HFF-Myc (cell line): ENCODE measurements around the gene CLCN3.

Experiments used
- DNase-seq: peaks from one replicate; pipeline ENCODE4 v3.0.0-alpha.2; 2011; ENCODE audit warnings: low read depth; ENCODE audit errors: extremely low read depth
- H3K4me3 ChIP-seq: replicated peaks from 2 replicates; pipeline ENCODE4 v1.5.1; 2011; ENCODE audit warnings: low read depth, mild to moderate bottlenecking, control low read depth, low read length
- TF ChIP-seq, protein P1 (sequence below): IDR thresholded peaks from 2 replicates; pipeline ENCODE4 v1.5.1; 2012; ENCODE audit warnings: mild to moderate bottlenecking, low read depth, low read length, control low read depth; ENCODE audit errors: missing control alignments

CLCN3 gene

DNA sequence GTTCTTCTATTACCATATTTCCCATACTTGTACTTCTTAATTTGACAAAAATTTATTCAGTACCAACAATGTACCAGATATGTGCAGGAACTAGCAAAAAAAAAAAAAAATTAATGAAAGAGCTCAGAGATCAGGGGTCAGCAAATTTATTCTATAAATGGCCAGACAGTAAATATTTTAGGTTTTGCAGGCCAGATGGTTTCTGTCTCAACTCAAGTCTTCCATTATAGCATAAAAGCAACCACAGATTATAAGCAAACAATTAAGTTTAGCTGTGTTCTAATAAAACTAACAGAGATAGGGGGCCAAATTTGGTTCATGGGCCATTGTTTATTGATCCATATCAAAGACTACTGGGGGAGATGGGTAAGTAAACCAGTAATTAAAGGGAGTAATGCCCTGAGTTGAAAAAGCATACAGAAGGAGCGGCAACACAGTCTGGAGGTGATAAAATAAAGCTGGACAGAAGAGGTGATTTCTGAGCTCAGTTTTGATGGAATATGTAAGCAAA is 27.3 kb upstream of the CLCN3 start:
- no peak for DNase-seq
- TF ChIP-seq, protein P1, sequence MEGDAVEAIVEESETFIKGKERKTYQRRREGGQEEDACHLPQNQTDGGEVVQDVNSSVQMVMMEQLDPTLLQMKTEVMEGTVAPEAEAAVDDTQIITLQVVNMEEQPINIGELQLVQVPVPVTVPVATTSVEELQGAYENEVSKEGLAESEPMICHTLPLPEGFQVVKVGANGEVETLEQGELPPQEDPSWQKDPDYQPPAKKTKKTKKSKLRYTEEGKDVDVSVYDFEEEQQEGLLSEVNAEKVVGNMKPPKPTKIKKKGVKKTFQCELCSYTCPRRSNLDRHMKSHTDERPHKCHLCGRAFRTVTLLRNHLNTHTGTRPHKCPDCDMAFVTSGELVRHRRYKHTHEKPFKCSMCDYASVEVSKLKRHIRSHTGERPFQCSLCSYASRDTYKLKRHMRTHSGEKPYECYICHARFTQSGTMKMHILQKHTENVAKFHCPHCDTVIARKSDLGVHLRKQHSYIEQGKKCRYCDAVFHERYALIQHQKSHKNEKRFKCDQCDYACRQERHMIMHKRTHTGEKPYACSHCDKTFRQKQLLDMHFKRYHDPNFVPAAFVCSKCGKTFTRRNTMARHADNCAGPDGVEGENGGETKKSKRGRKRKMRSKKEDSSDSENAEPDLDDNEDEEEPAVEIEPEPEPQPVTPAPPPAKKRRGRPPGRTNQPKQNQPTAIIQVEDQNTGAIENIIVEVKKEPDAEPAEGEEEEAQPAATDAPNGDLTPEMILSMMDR, result no peak
- H3K4me3 ChIP-seq, result no peak overlapping the region

DNA sequence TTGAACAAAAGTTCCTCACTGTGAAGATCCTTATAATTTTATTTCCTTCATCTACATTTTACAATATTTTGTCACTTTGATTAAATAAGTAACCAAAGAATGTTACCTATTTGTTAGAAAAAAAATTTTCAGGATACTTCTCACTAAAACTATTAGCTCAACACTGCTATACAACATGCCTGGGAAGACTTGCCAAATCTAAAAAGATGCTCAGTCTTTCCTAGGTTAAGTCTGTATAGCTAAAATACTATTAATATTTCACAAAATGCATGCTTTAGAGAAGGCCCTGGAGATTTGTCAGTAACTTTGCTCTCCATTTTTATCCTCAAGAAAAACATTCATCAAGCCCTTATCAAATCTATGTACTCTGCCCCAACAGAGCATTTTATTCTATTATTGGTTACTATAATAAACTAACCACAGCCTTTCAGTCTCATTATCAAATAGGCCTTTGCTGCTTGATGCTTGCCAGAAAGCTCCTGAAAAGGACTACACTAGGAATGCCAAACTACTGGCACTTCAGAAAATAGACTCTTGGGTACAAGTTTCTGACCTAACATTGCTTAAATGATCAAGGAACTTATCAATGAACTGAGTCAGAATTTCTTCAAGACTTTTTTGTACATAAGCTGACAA is 25.7 kb upstream of the CLCN3 start:
- no peak for DNase-seq
- H3K4me3 ChIP-seq, result no peak overlapping the region
- TF ChIP-seq, protein P1, result no peak

DNA sequence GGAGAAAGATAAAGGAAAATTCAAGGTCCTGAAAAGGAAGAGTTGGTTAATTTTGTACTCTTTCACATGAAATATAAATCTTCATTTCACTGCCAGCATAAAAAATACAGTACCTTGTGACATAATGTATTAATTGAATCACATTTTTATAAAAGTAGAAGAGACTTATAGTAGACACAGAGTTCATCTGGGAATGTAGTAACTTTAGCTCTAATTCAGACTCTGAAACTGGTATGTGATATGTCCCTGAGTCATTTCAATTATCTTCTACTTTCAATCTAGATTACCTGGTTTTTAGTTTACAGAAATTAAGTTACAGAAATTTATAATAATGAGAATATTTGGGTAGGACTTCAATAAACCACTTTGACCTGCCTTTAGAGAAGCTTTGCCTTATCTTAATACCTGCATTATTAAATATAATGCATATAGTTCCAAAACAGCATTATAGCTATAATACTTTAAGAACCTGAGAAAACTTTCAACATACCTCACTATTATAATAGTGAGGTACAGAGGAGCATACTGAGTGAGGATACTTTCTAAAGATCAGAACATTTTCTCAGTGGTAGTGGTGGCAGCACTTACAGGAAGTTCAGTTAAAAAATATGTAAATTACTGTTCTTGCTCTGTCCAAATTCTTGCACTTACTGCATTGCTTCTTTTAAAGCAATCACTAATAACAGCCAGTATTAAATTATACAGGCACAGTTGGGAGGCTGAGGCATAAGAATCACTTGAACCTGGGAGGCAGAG is 19.2 kb upstream of the CLCN3 start:
- H3K4me3 ChIP-seq, result no peak overlapping the region
- TF ChIP-seq, protein P1, result no peak
- no peak for DNase-seq

DNA sequence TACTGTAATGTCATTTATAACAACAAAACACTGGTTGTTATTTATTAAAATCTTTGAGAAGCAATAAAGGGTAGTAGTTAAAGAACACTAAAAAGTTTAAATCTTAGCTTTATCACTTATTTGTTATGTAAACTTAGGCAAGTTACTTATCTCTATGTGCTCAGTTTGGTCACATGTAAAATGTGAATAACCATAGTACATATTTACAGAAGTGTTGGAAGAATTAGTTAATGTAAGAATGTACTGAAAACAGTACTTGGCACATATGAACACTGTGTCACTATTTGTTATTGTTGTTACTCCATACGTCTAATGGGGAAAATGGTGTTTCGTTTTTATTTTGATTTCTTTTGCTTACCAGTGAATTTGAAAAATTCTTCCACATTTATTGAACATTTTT is 17.1 kb upstream of the CLCN3 start:
- DNase-seq, result no peak
- H3K4me3 ChIP-seq, result no peak overlapping the region
- TF ChIP-seq, protein P1, result no peak

DNA sequence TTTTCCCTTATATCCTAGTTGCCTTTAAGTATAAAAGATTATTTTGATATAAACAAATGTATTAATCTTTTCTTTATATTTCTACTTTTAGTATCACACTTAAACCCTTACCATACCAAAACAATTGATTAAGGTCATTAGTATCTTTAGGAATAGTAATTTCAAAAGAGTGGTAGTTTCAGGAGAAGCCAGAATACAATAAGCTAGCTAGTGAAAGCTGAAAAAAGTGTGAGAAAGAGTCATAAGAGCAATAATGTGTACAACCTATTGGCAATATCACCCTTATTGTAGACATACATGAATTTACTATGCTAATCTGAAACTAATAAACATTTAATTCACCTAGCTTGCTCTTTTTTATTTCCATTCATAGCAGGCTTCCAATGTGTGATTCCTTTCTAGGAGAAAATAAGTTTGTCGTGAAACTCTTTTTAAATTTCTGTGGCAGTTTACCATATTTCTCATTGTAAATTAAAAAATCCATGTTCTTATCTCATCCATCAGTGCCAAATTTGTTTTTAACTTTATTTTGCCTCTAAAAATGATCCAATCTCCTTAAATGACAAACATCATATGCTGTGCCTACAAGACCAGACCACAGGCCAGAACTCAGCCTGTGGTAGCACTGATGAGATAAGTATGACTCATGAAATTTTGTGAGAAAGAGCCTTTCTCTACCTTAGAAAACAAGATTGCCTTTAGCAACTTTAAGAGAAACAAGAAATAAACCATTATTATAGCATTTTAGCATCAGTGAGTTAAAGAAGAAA is 16.1 kb upstream of the CLCN3 start:
- H3K4me3 ChIP-seq, result no peak overlapping the region
- TF ChIP-seq, protein P1, result no peak
- no peak for DNase-seq

DNA sequence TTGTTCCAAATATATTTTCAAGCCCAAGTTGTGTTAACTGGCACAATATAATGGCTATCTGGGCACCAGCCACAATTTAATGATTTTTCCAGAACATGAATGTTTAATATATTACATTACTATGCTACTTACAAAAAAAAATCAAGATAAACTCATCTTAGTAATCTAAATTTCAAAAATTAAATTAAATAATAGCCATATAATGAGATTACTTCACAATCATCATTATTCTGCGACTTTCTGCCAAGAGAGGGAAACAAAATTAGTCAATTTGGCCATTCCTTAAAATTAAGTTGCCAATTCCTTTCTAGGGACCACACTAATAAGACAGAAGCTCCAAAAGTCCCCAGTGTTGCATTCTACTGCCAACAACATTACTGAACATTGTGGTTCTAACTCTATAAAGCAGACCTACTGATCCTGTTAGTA is 15.5 kb upstream of the CLCN3 start:
- DNase-seq, result no peak
- no peak overlapping the region for H3K4me3 ChIP-seq
- TF ChIP-seq, protein P1, result no peak
